Raji (cell line): Measurements from ENCODE around the gene CA12.

Experiments used
- POLR2A ChIP-seq: IDR thresholded peaks from 2 replicates; pipeline ENCODE4 v1.6.1; 2011; ENCODE audit warnings: low read depth, low read length, control low read depth; ENCODE audit not compliant: insufficient read depth

The CA12 gene

DNA sequence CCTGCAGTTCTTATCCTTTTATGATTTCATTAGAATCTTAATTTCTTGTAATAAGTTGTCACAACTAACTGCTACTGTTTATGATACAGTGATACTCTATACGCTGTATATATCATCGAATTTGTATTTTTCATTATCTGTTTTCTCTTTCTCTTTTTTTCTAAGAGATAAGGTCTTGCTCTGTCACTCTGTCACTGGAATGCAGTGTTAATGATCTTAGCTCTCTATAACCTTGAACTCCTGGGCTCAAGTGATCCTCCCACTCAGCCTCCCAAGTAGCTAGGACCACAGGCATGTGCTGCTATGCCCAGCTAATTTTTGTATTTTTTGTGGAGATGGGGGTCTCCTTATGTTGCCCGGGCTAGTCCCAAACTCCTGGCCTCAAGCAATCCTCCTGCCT is 89.4 kb downstream of the CA12 start:
- TF ChIP-seq POLR2A, result no peak

DNA sequence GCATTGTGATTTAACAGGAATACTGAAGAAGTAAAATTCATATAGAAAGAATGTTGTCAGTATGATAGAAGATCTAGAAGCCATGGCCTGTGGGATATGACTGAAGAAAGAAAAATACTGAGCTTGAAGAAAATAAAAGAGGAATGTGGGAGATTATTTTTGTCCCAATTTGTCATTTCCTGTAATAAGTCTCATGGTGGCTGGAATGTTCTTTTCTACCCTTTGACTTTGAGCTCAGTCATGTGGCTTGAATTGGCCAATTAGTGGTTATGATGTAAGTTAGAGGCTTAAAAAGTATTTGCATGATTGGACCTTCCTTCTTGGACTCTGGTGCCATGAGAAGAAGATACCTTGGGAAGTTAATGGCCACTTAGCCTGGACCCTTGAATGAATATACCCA is 90.1 kb downstream of the CA12 start:
- no peak for TF ChIP-seq POLR2A

DNA sequence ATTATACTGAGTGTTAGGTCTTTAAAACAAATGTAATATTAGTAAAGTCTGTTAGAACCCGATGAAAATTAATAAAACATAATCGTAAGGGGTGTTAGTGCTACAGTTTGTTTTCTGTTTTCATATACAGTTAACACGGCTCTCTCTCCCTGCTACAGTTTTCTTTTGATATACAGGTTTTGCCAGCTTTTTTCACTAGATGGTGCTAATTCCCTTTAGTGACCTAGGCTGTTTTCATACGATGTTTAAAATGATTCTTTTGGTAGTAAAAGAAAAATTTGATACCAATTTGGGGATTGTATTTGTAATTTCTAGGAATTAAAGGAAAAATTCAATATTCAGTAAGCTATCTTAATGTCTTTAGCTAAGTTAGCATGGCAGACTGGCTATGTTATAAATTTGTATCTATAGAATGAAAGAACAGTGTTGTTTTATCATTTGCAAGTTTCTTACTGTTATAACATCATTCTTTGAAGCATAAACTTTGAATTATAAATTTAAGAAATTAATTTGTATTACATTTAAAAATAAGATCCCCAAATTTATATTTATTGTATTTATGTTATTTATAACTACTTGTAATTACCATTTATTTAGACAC is 92.8 kb downstream of the CA12 start:
- TF ChIP-seq POLR2A, result no peak

DNA sequence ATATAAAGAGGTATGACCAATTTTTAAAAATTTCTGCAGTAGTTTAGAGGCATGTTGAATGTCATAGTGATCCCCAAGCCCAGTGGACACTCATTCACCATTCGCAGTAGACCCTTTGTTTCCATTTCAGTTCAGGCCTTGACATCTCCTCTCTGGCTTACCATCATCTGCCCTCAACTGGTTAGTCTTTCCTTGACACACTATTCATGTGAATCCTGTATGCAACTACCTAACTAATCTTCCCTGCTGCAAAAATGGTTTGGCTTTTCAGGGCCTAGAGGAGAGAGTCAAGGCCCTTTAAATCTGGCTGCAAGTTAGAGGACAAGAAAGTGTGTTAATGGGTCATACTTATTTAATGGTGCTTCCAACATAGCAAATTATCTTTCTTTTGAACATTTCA is 93.3 kb downstream of the CA12 start:
- no peak for TF ChIP-seq POLR2A

DNA sequence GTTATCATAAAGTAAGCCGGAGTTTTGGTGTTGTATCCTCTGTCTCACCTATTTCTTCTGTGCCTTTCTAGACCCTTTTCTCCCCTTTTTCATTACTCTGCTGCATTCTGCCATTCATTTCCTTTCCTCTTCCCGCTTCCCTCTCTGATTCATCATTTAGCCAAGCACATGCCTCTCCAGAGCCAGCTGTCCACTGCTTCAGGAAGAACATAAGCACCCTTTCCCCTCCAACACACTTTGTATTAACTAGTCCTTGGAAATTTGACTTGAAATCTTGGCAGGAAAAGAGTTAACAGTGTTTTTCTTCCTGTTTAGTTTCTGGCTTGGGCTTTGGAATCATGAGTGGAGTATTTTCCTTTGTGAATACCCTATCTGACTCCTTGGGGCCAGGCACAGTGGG is 94.5 kb downstream of the CA12 start:
- TF ChIP-seq POLR2A, result no peak

DNA sequence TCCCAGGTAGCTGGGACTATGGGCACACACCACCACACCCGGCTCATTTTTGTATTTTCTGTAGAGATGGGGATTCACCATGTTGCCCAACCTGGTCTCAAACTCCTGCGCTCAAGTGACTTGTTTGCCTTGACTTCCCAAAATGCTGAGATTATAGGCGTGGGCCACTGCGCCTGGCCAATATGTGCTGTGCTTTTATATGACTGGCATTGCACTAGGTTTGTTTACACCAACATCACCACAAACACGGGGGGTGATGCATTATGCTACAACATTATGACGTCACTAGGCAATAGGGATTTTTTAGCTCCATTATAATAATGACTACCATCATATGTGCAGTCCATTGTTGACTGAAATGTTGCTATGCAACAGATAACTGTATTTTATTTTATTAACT is 97.3 kb downstream of the CA12 start:
- no peak for TF ChIP-seq POLR2A

DNA sequence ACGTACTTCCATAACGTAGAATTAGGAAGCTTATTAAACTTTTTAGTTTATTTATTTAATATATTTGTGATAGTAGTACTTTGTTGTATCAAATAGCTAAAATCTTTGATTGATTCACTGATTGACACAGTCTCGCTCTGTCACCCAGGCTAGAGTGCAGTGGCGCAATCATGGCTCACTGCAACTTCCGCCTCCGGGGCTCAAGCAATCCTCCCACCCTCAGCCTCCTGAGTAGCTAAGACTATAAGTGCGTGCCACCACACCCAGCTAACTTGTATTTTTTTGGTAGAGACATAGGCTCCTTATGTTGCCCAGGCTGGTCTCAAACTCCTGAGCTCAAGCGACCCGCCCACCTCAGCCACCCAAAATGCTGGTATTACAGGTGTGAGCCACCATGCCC is 98.5 kb downstream of the CA12 start:
- TF ChIP-seq POLR2A, result no peak

DNA sequence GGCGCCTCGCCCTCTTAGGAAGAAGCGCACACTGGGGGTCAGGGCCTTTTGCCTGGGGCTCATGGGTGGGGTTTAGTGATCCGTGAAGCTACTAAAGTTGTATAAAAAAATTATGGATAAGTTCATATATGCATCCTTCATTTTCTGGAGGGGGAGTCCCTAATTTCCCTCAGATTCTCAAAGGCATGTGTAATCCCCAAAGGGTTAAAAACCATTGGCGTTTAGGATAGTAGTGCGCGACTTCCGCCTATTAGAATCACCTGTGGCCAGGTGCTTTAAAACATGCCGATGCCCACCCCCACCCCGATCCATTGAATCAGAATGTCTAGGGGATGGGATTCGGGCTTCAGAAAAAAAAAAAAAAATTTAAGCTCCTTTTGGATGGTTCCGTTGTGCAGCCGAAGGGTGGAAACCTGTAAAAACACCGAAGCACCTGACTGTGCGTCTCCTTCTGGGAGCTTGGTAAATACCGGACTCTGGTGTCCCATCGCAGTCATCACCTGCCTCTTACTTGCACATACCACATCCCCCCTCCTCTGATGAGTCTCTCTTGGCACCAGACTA is 103.7 kb downstream of the CA12 start:
- no peak for TF ChIP-seq POLR2A

DNA sequence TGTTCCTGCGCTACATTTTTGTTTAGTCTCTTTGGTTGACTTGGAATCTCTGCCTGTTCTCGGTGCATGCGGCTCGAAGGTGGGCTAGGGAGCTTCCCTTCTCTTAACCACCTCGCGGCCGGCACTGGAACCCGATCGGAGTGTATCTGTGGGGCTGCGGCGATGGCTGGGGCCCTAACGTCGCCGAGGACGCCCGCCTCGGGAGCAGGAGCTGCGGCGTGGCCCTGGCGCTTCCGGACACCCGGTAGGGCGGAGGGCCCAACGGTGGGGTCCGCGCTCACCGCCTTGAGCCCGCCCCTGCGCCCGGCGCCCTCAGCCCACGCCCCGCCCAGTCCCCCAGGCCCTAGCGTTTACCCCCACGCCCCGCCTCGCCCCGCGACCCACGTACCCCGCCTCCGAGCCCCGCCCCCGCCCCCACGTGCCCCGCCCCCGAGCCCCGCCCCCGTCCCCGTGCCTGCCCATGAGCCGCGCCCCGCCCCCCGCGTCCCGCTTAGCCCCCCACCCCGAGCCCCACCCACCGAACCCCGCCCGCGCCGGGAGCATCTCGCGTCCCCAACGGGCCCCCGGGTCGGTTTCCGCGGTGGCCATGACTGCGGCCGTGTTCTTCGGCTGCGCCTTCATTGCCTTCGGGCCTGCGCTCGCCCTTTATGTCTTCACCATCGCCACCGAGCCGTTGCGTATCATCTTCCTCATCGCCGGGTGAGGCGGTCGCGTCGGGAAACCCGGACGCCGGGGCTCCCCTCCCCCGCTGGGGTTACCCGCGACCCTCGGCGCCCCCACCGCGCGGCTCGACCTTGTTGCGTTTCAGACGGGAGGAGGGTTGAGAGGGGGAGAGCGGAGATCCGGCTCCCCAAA is 104.4 kb downstream of the CA12 start, which contains the start of gene APH1B:
Gene APH1B, plus strand, starts transcription at position 568 of the 855 bp plus-strand sequence. Its CDS starts 19 bp downstream, at position 587.
- TF ChIP-seq POLR2A, result no peak

DNA sequence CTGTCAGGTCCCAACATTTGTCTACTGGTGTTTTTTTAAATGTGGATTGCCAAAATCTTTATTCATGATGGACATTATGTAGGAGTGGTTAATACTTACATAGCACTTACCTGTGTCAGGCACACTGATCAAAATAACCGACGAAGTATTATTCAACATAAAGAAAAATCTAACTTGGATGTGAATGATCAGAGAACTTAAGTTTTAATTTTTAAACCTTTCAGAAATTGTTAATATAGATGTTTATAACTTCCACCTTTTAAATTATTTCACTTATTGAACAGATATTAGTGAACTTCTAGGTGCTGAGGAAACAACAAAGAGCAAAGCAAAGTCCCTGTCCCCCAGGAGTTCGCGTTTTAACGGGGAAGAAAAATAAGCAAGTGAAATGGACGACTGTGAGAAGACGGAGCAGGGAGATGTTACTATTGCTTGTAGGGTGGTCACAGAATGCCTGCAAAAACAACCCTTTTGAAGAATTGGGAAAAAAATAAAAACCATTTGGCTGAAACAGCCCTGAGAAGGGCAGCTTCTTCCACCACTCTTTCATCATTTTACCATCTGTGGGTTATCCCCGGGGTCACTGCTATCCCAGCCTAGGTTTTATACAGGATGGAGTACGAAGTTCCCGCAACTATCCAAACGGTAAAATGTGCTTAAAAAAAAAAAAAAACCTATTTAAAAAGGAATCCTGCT is 105.2 kb downstream of the CA12 start:
- no peak for TF ChIP-seq POLR2A

DNA sequence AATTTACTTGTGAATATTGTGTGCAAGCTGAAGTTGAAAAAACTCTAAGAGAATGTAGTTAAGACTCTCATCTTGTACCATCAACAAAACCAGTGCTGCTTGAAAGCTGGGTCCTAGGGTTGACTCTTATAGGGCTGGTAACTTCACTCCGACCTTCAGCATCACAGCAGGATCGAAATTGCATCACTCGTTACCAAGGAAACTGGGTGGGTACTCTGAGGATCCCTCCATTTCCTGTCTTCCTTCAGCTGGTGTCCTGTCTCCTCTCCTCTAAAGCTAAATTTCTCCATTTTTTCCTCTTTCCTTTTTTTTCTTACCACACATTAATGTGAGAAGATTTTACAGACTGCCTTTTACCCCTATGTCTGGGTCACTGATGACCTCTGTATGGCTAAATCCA is 107.2 kb downstream of the CA12 start:
- TF ChIP-seq POLR2A, result no peak
